RWPE2 (cell line): Measurements from ENCODE around the gene ANO6.

ENCODE experiments used
- ATAC-seq: fragments of 200-7000 bp; cut with Tn5 transposase; 3 replicates; pipeline ENCODE4 v1.9.1; 2021; ENCODE audit warnings: low read depth
- DNase-seq: peaks from one replicate; pipeline ENCODE4 v3.0.0-alpha.2; 2020; ENCODE audit warnings: low spot score
- H3K27ac ChIP-seq: fragments of 450-650 bp; 2 replicates; pipeline ENCODE4 v1.5.1; 2017; ENCODE audit warnings: mild to moderate bottlenecking; ENCODE audit not compliant: poor library complexity, severe bottlenecking
- H3K27me3 ChIP-seq: fragments of 250-450 bp; sonication (Bioruptor Pico); 2 replicates; pipeline ENCODE4 v1.5.1; 2021; ENCODE audit warnings: mild to moderate bottlenecking, moderate library complexity; ENCODE audit not compliant: insufficient read depth, poor library complexity, severe bottlenecking
- H3K36me3 ChIP-seq: fragments of 250-450 bp; sonication (Bioruptor Pico); 2 replicates; pipeline ENCODE4 v1.5.1; 2020; ENCODE audit warnings: low read depth, mild to moderate bottlenecking, moderate library complexity
- H3K4me1 ChIP-seq: fragments of 250-450 bp; sonication (Bioruptor Pico); 2 replicates; pipeline ENCODE4 v1.5.1; 2021; ENCODE audit warnings: mild to moderate bottlenecking, moderate library complexity; ENCODE audit not compliant: insufficient read depth, poor library complexity, severe bottlenecking
- H3K4me3 ChIP-seq: fragments of 250-450 bp; sonication (Bioruptor Pico); 2 replicates; pipeline ENCODE4 v1.5.1; 2021; ENCODE audit warnings: mild to moderate bottlenecking, moderate library complexity; ENCODE audit not compliant: severe bottlenecking
- H3K9me3 ChIP-seq: fragments of 250-450 bp; sonication (Bioruptor Pico); 2 replicates; pipeline ENCODE4 v1.5.1; 2021; ENCODE audit warnings: mild to moderate bottlenecking, moderate library complexity; ENCODE audit not compliant: severe bottlenecking
- CTCF ChIP-seq: fragments of 450-650 bp; IDR thresholded peaks from one replicate; pipeline ENCODE4 v1.5.1; 2017; ENCODE audit warnings: mild to moderate bottlenecking, moderate library complexity; ENCODE audit not compliant: poor library complexity, severe bottlenecking

Gene ANO6

GRCh38 chr12:45223868-45224267, 8.0 kb downstream of the ANO6 start:
- no peak for TF ChIP-seq CTCF
- peaks cover 33% of the 10 kb centered on the region for H3K4me1 ChIP-seq
- peak overlapping the region; percentile 16 for H3K27ac ChIP-seq
- H3K4me3 ChIP-seq = no peak overlapping the region
- no peak for DNase-seq
- H3K36me3 ChIP-seq = peaks cover 3% of the 10 kb centered on the region; the same call in 1 of the 2 replicates
- H3K9me3 ChIP-seq = no peaks in the 10 kb centered on the region
- ATAC-seq = no peak
- H3K27me3 ChIP-seq = no peaks in the 10 kb centered on the region

- DNase-seq (no peak), ATAC-seq (no peak)
- no peaks in the 10 kb centered on the region for H3K9me3 ChIP-seq
- no peak for TF ChIP-seq CTCF
- no peaks in the 10 kb centered on the region for H3K27me3 ChIP-seq
- H3K27ac ChIP-seq = peak overlapping the region; percentile 16
- peaks cover 29% of the 10 kb centered on the region for H3K4me1 ChIP-seq
- H3K36me3 ChIP-seq = peaks cover 3% of the 10 kb centered on the region; the same call in 1 of the 2 replicates
- H3K4me3 ChIP-seq = no peak overlapping the region
Measured at GRCh38 chr12:45224311-45224710, 8.4 kb downstream of the ANO6 start.

- ATAC-seq (no peak), DNase-seq (no peak)
- Histone ChIP-seq H3K4me1 (peaks cover 16% of the 10 kb centered on the region), H3K36me3 (peaks cover 3% of the 10 kb centered on the region; the same call in 1 of the 2 replicates), H3K9me3 (no peaks in the 10 kb centered on the region), H3K27me3 (no peaks in the 10 kb centered on the region), H3K27ac (no peak overlapping the region), H3K4me3 (no peak overlapping the region)
- TF ChIP-seq CTCF = no peak
Measured at GRCh38 chr12:45226021-45226420, 10.1 kb downstream of the ANO6 start.

- Histone ChIP-seq H3K27ac (no peak overlapping the region), H3K36me3 (peaks cover 3% of the 10 kb centered on the region; the same call in 1 of the 2 replicates), H3K4me3 (no peak overlapping the region), H3K9me3 (no peaks in the 10 kb centered on the region), H3K27me3 (no peaks in the 10 kb centered on the region), H3K4me1 (peaks cover 27% of the 10 kb centered on the region)
- DNase-seq (no peak), ATAC-seq (no peak)
- TF ChIP-seq CTCF = no peak
Measured at GRCh38 chr12:45227316-45228067, 11.6 kb downstream of the ANO6 start.

- no peak for ATAC-seq
Measured at GRCh38 chr12:45231515-45232145, 15.7 kb downstream of the ANO6 start.

More at GRCh38 chr12:45231515-45232145, 15.7 kb downstream of the ANO6 start:
- no peaks in the 10 kb centered on the region for H3K27me3 ChIP-seq
- H3K36me3 ChIP-seq = peaks cover 7% of the 10 kb centered on the region; the same call in 1 of the 2 replicates
- no peak overlapping the region for H3K4me3 ChIP-seq
- DNase-seq = no peak
- TF ChIP-seq CTCF = no peak
- H3K4me1 ChIP-seq = peaks cover 51% of the 10 kb centered on the region
- H3K9me3 ChIP-seq = no peaks in the 10 kb centered on the region
- peak overlapping the region; percentile 100 for H3K27ac ChIP-seq
